Glutamatergic neuron (in vitro differentiated cells): Measurements from ENCODE around the gene IPO7. TPM values are rescaled to one million over a fixed set of nuclear protein-coding genes. Genes with fewer than 3 reads are reported as not detected.

ENCODE experiments used
- DNase-seq: peaks from one replicate; pipeline ENCODE4 v3.0.0; 2022
- H3K27ac Mint-ChIP-seq: one replicate; pipeline ENCODE4 v1.8.0; 2020; ENCODE audit warnings: mild to moderate bottlenecking, mixed read lengths, inconsistent platforms; ENCODE audit not compliant: unreplicated experiment
- H3K27me3 Mint-ChIP-seq: one replicate; pipeline ENCODE4 v1.8.0; 2020; ENCODE audit warnings: mild to moderate bottlenecking, moderate library complexity, mixed read lengths, inconsistent platforms; ENCODE audit not compliant: unreplicated experiment
- H3K36me3 Mint-ChIP-seq: one replicate; pipeline ENCODE4 v1.8.0; 2020; ENCODE audit warnings: mild to moderate bottlenecking, mixed read lengths, inconsistent platforms; ENCODE audit not compliant: unreplicated experiment
- H3K4me1 Mint-ChIP-seq: one replicate; pipeline ENCODE4 v1.8.0; 2020; ENCODE audit warnings: mild to moderate bottlenecking, low read depth, mixed read lengths, inconsistent platforms; ENCODE audit not compliant: unreplicated experiment
- H3K4me3 Mint-ChIP-seq: one replicate; pipeline ENCODE4 v1.8.0; 2020; ENCODE audit warnings: mild to moderate bottlenecking, mixed read lengths, inconsistent platforms; ENCODE audit not compliant: unreplicated experiment
- H3K9me3 Mint-ChIP-seq: one replicate; pipeline ENCODE4 v1.8.0; 2020; ENCODE audit warnings: mild to moderate bottlenecking, moderate library complexity, mixed read lengths, inconsistent platforms; ENCODE audit not compliant: unreplicated experiment
- total RNA-seq: library from RNA; stranded (reverse); fragmentation: NEBNext Ultra II Directional; extraction: Animal tissue kit (Norgen Biotek cat#: 25700); gene quantifications from one replicate; pipeline ENCODE4 v1.2.1, GENCODE V29; 2021; ENCODE audit not compliant: unreplicated experiment
- TF ChIP-seq, protein P1 (sequence below): fragments of 200-600 bp; sonication (generic); IDR thresholded peaks from one replicate; pipeline ENCODE4 v1.5.0; 2021; ENCODE audit not compliant: partially characterized antibody, unreplicated experiment

The IPO7 gene
- total RNA-seq, 1 donor from 2014 or later, result 72.9 TPM

- Mint-ChIP-seq H3K4me1 (no peaks in the 10 kb centered on the region), H3K27me3 (peaks cover 3% of the 10 kb centered on the region), H3K36me3 (no peaks in the 10 kb centered on the region), H3K9me3 (no peaks in the 10 kb centered on the region), H3K4me3 (no peak overlapping the region), H3K27ac (no peak overlapping the region)
- TF ChIP-seq, protein P1, sequence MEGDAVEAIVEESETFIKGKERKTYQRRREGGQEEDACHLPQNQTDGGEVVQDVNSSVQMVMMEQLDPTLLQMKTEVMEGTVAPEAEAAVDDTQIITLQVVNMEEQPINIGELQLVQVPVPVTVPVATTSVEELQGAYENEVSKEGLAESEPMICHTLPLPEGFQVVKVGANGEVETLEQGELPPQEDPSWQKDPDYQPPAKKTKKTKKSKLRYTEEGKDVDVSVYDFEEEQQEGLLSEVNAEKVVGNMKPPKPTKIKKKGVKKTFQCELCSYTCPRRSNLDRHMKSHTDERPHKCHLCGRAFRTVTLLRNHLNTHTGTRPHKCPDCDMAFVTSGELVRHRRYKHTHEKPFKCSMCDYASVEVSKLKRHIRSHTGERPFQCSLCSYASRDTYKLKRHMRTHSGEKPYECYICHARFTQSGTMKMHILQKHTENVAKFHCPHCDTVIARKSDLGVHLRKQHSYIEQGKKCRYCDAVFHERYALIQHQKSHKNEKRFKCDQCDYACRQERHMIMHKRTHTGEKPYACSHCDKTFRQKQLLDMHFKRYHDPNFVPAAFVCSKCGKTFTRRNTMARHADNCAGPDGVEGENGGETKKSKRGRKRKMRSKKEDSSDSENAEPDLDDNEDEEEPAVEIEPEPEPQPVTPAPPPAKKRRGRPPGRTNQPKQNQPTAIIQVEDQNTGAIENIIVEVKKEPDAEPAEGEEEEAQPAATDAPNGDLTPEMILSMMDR, result no peak
- no peak for DNase-seq
Observed at GRCh38 chr11:9490376-9490775, 105.9 kb downstream of the IPO7 start.

- Mint-ChIP-seq H3K9me3 (no peaks in the 10 kb centered on the region), H3K4me3 (no peak overlapping the region), H3K4me1 (no peaks in the 10 kb centered on the region), H3K27ac (no peak overlapping the region), H3K27me3 (no peaks in the 10 kb centered on the region), H3K36me3 (peaks cover 5% of the 10 kb centered on the region)
- no peak for DNase-seq
- TF ChIP-seq, protein P1, result no peak
Observed at GRCh38 chr11:9493492-9493891, 109.0 kb downstream of the IPO7 start.

- H3K4me3 Mint-ChIP-seq, result no peak overlapping the region
- no peaks in the 10 kb centered on the region for H3K9me3 Mint-ChIP-seq
- peaks cover 5% of the 10 kb centered on the region for H3K36me3 Mint-ChIP-seq
- H3K27ac Mint-ChIP-seq, result no peak overlapping the region
- no peaks in the 10 kb centered on the region for H3K27me3 Mint-ChIP-seq
- H3K4me1 Mint-ChIP-seq, result no peaks in the 10 kb centered on the region
- DNase-seq, result no peak
- TF ChIP-seq, protein P1, result no peak
Observed at GRCh38 chr11:9494316-9494715, 109.9 kb downstream of the IPO7 start.

DNA sequence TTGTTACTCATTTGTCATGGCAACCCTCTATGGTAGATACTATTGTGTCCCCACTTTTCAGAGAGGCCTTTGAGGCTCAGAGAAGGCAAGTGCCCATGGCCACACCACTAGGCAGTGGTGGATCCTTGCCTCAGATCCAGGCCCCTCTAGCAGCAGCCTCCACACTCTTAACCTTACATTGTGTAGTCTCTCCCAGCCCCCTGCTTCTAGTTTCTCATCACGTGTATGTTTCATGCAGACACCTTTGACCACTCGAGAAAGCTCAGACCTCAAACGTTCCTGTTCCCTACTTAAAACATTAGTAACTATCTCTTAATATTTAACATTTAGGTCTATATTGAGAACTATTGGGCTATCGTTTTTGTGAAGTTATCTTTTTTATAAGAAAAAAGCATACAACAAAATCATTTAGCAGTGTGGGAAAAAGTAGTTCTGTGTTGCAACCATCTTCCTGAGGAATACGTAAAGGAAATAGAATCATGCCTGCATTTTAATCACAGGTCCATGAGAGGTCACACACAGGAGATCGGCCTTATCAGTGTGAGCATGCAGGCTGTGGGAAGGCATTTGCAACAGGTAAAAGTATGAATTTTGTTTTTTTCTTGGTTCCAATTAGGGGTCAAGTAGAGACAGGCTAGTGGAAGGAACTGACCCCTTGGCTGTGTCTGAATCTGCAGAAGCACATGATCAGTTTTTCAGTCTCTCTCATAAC, 111.5 kb downstream of the IPO7 start:
- Mint-ChIP-seq H3K4me1 (no peaks in the 10 kb centered on the region), H3K36me3 (peaks cover 5% of the 10 kb centered on the region), H3K9me3 (no peaks in the 10 kb centered on the region), H3K27me3 (no peaks in the 10 kb centered on the region), H3K4me3 (no peak overlapping the region), H3K27ac (no peak overlapping the region)
- TF ChIP-seq, protein P1, result no peak
- no peak for DNase-seq

Other genes with a start within 250 kb of the IPO7 start
- gene DENND5A, start 119.3 kb upstream of the IPO7 start, total RNA-seq, result 155 TPM
- 43.6 TPM for gene TMEM41B, start 70.1 kb upstream of the IPO7 start, total RNA-seq
- 28.2 TPM for gene ZNF143, start 76.4 kb downstream of the IPO7 start, total RNA-seq
- 10.2 TPM for gene WEE1, start 189.0 kb downstream of the IPO7 start, total RNA-seq